A549 (cell line): ENCODE results near the gene HOXA11. TPM values are rescaled to one million over a fixed set of nuclear protein-coding genes. Genes with fewer than 3 reads are reported as not detected.

Experiments used
- ATAC-seq, 2 experiments: fragments of 200-7000 bp in 1 of 2; fragments of >200 bp in 1 of 2; cut with Nextera tagmentation in 1 of 2; cut with Tn5 transposase in 1 of 2; 3 replicates each; pipeline versions ENCODE4 v1.8.0 to v1.9.1; 2018 to 2020; ENCODE audit warnings: mild to moderate bottlenecking in 1 of 2, moderate library complexity in 1 of 2
- CTCF ChIA-PET: fragments of 300-600 bp; sonication (Branson Sonifier 250); formaldehyde crosslinking; extraction: SDS; loops from one replicate; lab custom pipeline; 2021; ENCODE audit warnings: antibody characterized with exemption, inconsistent platforms; lab: Yijun Ruan, JAX
- POLR2A ChIA-PET: fragments of 350-600 bp; formaldehyde crosslinking; extraction: SDS; loops from one replicate; lab custom pipeline; 2021; ENCODE audit warnings: antibody characterized with exemption, inconsistent platforms; lab: Yijun Ruan, JAX
- DNase-seq, 2 experiments: peaks; one replicate each; pipeline versions ENCODE4 v3.0.0 to v3.0.0-alpha.2; 2011 to 2016; ENCODE audit warnings: low read depth in 1 of 2, low spot score in 1 of 2
- FAIRE-seq: peaks from 2 replicates; lab custom pipeline; 2011; peaks lifted over from hg19 to GRCh38; lab: Jason Lieb, UNC
- H3K27ac ChIP-seq, 2 experiments: fragments of >200 bp; sonication (Bioruptor Twin); formaldehyde crosslinking; 3 replicates each; pipeline ENCODE4 v1.5.1; 2016 to 2017
- H3K4me1 ChIP-seq: fragments of >200 bp; sonication (Bioruptor Twin); formaldehyde crosslinking; 3 replicates; pipeline ENCODE4 v1.6.1; 2016
- H3K4me2 ChIP-seq: fragments of >200 bp; sonication (Bioruptor Twin); formaldehyde crosslinking; 3 replicates; pipeline ENCODE4 v1.6.1; 2016
- H3K4me3 ChIP-seq: fragments of >200 bp; sonication (Bioruptor Twin); formaldehyde crosslinking; 3 replicates; pipeline ENCODE4 v1.5.1; 2016
- H3K9me3 ChIP-seq: fragments of >200 bp; sonication (Bioruptor Twin); formaldehyde crosslinking; 3 replicates; pipeline ENCODE4 v1.6.1; 2016
- ATOH8 ChIP-seq: fragments of 250-450 bp; sonication (Bioruptor Pico); IDR thresholded peaks from 2 replicates; pipeline ENCODE4 v1.5.0; 2020; ENCODE audit warnings: low read depth, mild to moderate bottlenecking, moderate library complexity
- E2F6 ChIP-seq: IDR thresholded peaks from 2 replicates; pipeline ENCODE4 v1.6.1; 2012; ENCODE audit warnings: low read depth, borderline replicate concordance
- EHF ChIP-seq: fragments of 250-450 bp; sonication (Bioruptor Pico); IDR thresholded peaks from 2 replicates; pipeline ENCODE4 v1.5.0; 2020; ENCODE audit warnings: mild to moderate bottlenecking
- GATA3 ChIP-seq: IDR thresholded peaks from 2 replicates; pipeline ENCODE4 v1.6.1; 2012; ENCODE audit warnings: borderline replicate concordance
- HMGXB4 ChIP-seq: fragments of 250-450 bp; sonication (Bioruptor Pico); IDR thresholded peaks from 2 replicates; pipeline ENCODE4 v1.5.0; 2021; ENCODE audit warnings: mild to moderate bottlenecking, moderate library complexity, borderline replicate concordance
- HOXA7 ChIP-seq: fragments of 250-450 bp; sonication (Bioruptor Pico); IDR thresholded peaks from 2 replicates; pipeline ENCODE4 v1.5.0; 2020; ENCODE audit warnings: mild to moderate bottlenecking, moderate library complexity
- HOXB13 ChIP-seq: fragments of 250-450 bp; sonication (Bioruptor Pico); IDR thresholded peaks from 2 replicates; pipeline ENCODE4 v1.5.0; 2020; ENCODE audit warnings: low read depth, mild to moderate bottlenecking, moderate library complexity
- JUN ChIP-seq, 2 experiments: fragments of >200 bp; sonication (Bioruptor Twin); formaldehyde crosslinking; IDR thresholded peaks; 2 replicates in 1 of 2; 3 replicates in 1 of 2; pipeline ENCODE4 v1.6.1; 2016 to 2017
- MAX ChIP-seq: IDR thresholded peaks from 2 replicates; pipeline ENCODE4 v1.6.1; 2012
- NR3C1 ChIP-seq: fragments of >200 bp; sonication (Bioruptor Twin); formaldehyde crosslinking; IDR thresholded peaks from 3 replicates; pipeline ENCODE4 v1.6.1; 2017
- PBX3 ChIP-seq: IDR thresholded peaks from 2 replicates; pipeline ENCODE4 v1.6.1; 2012
- RARB ChIP-seq: fragments of 250-450 bp; sonication (Bioruptor Pico); IDR thresholded peaks from 2 replicates; pipeline ENCODE4 v1.8.0; 2021; ENCODE audit warnings: mild to moderate bottlenecking, moderate library complexity
- USF2 ChIP-seq: fragments of 450-650 bp; IDR thresholded peaks from 2 replicates; pipeline ENCODE4 v1.6.1; 2014; ENCODE audit warnings: antibody characterized with exemption
- WGBS: methylation state at CpG from one replicate; pipeline ENCODE4 v1.1.6; 2017; ENCODE audit errors: missing lambda C conversion rate; 5-methylcytosine and 5-hydroxymethylcytosine counted together
- polyA plus RNA-seq, 4 experiments: library from polyadenylated mRNA; depleted of rRNA in 3 of 4; stranded (reverse); fragments of >200 nt; fragmentation: RNase III in 1 of 4; extraction: RNeasy Plus Mini Kit Qiagen cat#74134 plus additional on column Dnase treatment in 1 of 4; gene quantifications; 2 replicates in 3 of 4; 3 replicates in 1 of 4; pipeline ENCODE4 v1.2.3, GENCODE V29; 2011 to 2017

The HOXA11 gene
- polyA plus RNA-seq, 2 of the 4 experiments (the other 2 are of a cell fraction) = 0.68 to 0.84 TPM

- no peak for FAIRE-seq
- CTCF ChIA-PET = interaction anchor here (0.8 to 3.5 kb wide), 7 partner anchors 8 to 792 kb away, joined by 3 to 32 read pairs (median 9); partner anchors contain the start of genes HOXA5 and HOXA6
- POLR2A ChIA-PET = interaction anchor here (1.2 kb wide), 1 partner anchor 14 kb away, joined by 7 read pairs; the partner anchor contains the start of gene HOXA5
- H3K9me3 ChIP-seq = no peaks in the 10 kb centered on the region
- H3K4me1 ChIP-seq = 0 out of 3 replicates have a peak, but pooled peaks cover 3% of the 10 kb centered on the region
- no peak overlapping the region for H3K27ac ChIP-seq
- DNase-seq = no peak
- no peak for ATAC-seq
- WGBS = 96% methylated on average over 23 of the region's 30 CpGs
- H3K4me3 ChIP-seq = no peak overlapping the region
- TF ChIP-seq MAX = no peak
- no peak for TF ChIP-seq HOXA7 (CRISPR knock-in tag)
- no peak for TF ChIP-seq HMGXB4 (CRISPR knock-in tag)
- TF ChIP-seq HOXB13 (CRISPR knock-in tag) = no peak
- TF ChIP-seq EHF (CRISPR knock-in tag) = no peak
- TF ChIP-seq PBX3 = no peak
- TF ChIP-seq NR3C1 = no peak
- no peak for TF ChIP-seq E2F6
- TF ChIP-seq, all 56 proteins: peak for 0
- no peak overlapping the region for H3K4me2 ChIP-seq
Measured at GRCh38 chr7:27157702-27158431, 27.2 kb downstream of the HOXA11 start.

- H3K27ac ChIP-seq = peak overlapping the region; percentile 74 to 85
- DNase-seq = no peak
- peak overlapping the region; percentile 51 for H3K4me3 ChIP-seq
- TF ChIP-seq RARB (CRISPR knock-in tag) (no peak), GATA3 (no peak), ATOH8 (CRISPR knock-in tag) (no peak)
- H3K9me3 ChIP-seq = no peaks in the 10 kb centered on the region
- POLR2A ChIA-PET = interaction anchor here (0.8 to 1.2 kb wide), 7 partner anchors 14 to 782 kb away, joined by 3 to 7 read pairs (median 3); partner anchors contain the start of genes HOXA11 and HOXA5
- H3K4me2 ChIP-seq = peak overlapping the region; percentile 73
- CTCF ChIA-PET = interaction anchor here (0.7 to 3.5 kb wide), 9 partner anchors 8 to 792 kb away, joined by 3 to 32 read pairs (median 3); partner anchors contain the start of genes HOXA5 and HOXA6
- H3K4me1 ChIP-seq = 0 out of 3 replicates have a peak, but pooled peaks cover 3% of the 10 kb centered on the region
- no peak for ATAC-seq
- 92% methylated on average over 23 of the region's 30 CpGs for WGBS
- no peak for FAIRE-seq
Measured at GRCh38 chr7:27156916-27157701, 27.9 kb downstream of the HOXA11 start.

- Histone ChIP-seq H3K4me2 (peak within 1 kb of the TSS; percentile 73), H3K4me1 (0 out of 3 replicates have a peak, but pooled peaks cover 3% of the 10 kb centered on the region), H3K27ac (peak within 1 kb of the TSS; percentile 74 to 85), H3K4me3 (peak within 1 kb of the TSS; percentile 51), H3K9me3 (no peaks in the 10 kb centered on the region)
- DNase-seq = peak; percentile 73
- POLR2A ChIA-PET = interaction anchor here (0.8 to 1.2 kb wide), 7 partner anchors 13 to 781 kb away, joined by 3 to 7 read pairs (median 3); partner anchors contain the start of genes HOXA11 and HOXA5
- WGBS = 50% methylated on average over 24 of the region's 33 CpGs
- FAIRE-seq = no peak
- TF ChIP-seq JUN (IDR thresholded peaks at IDR 0.05) (peak in 1 of 2 experiments; percentile 40; a peak in 1 of 5 replicates), GATA3 (no peak), USF2 (peak; percentile 98), MAX (peak; percentile 35; the same call in 1 of the 2 replicates)
- peak; percentile 35 to 73; a peak in 3 of 6 replicates for ATAC-seq
- CTCF ChIA-PET = interaction anchor here (0.7 to 3.5 kb wide), 7 partner anchors 7 to 791 kb away, joined by 3 to 32 read pairs (median 5); partner anchors contain the start of genes HOXA5 and HOXA6
Measured at GRCh38 chr7:27156508-27156898, 28.5 kb downstream of the HOXA11 start, which contains the start of gene HOXA7. Gene HOXA7 (minus strand): TSS chr7:27156675. CDS start chr7:27156545, 130 bp downstream.
